Smooth muscle cell (in vitro differentiated cells): ENCODE results near the gene MARVELD2. TPM values are rescaled to one million over a fixed set of nuclear protein-coding genes. Genes with fewer than 3 reads are reported as not detected.

Source experiments
- DNase-seq: peaks from one replicate; lab custom pipeline; 2025; ENCODE audit not compliant: unreplicated experiment; lab: John Stamatoyannopoulos, UW
- H2AFZ ChIP-seq: fragments of 200-600 bp; sonication (generic); 2 replicates; pipeline ENCODE4 v1.6.0; 2016; ENCODE audit warnings: antibody characterized with exemption, low read depth, mild to moderate bottlenecking
- H3F3A ChIP-seq: fragments of 200-600 bp; sonication (generic); 2 replicates; pipeline ENCODE4 v1.6.0; 2017; ENCODE audit warnings: antibody characterized with exemption, low read depth
- H3K27ac ChIP-seq: fragments of 200-600 bp; sonication (generic); 2 replicates; pipeline ENCODE4 v1.5.1; 2016; ENCODE audit warnings: low read depth, mild to moderate bottlenecking
- H3K27me3 ChIP-seq: fragments of 200-600 bp; sonication (generic); 2 replicates; pipeline ENCODE4 v1.6.1; 2016; ENCODE audit warnings: low read depth, mild to moderate bottlenecking
- H3K36me3 ChIP-seq: fragments of 200-600 bp; sonication (generic); 2 replicates; pipeline ENCODE4 v1.5.1; 2016; ENCODE audit warnings: low read depth
- H3K4me1 ChIP-seq: fragments of 200-600 bp; sonication (generic); 2 replicates; pipeline ENCODE4 v1.5.1; 2016; ENCODE audit warnings: low read depth
- H3K4me2 ChIP-seq: fragments of 200-600 bp; sonication (generic); 2 replicates; pipeline ENCODE4 v1.6.0; 2016; ENCODE audit warnings: mild to moderate bottlenecking
- H3K4me3 ChIP-seq: fragments of 200-600 bp; sonication (generic); 2 replicates; pipeline ENCODE4 v1.5.1; 2016; ENCODE audit warnings: mild to moderate bottlenecking
- H3K79me2 ChIP-seq: fragments of 200-600 bp; sonication (generic); 2 replicates; pipeline ENCODE4 v1.6.0; 2016; ENCODE audit warnings: low read depth, mild to moderate bottlenecking
- H3K9ac ChIP-seq: fragments of 200-600 bp; sonication (generic); 2 replicates; pipeline ENCODE4 v1.6.0; 2016; ENCODE audit warnings: low read depth
- H3K9me3 ChIP-seq: fragments of 200-600 bp; sonication (generic); replicated peaks from 2 replicates; pipeline ENCODE4 v1.5.1; 2016; ENCODE audit warnings: low read depth
- H4K20me1 ChIP-seq: fragments of 200-600 bp; sonication (generic); 2 replicates; pipeline ENCODE4 v1.6.0; 2016; ENCODE audit warnings: low read depth
- CTCF ChIP-seq: fragments of 200-600 bp; sonication (generic); IDR thresholded peaks from 2 replicates; pipeline ENCODE4 v1.5.1; 2017; ENCODE audit warnings: borderline replicate concordance, mild to moderate bottlenecking, antibody characterized with exemption; ENCODE audit not compliant: insufficient read depth, poor library complexity, severe bottlenecking
- WGBS: methylation state at CpG from one replicate; pipeline ENCODE4 v1.1.7; 2016; ENCODE audit warnings: low lambda C conversion rate; 5-methylcytosine and 5-hydroxymethylcytosine counted together
- polyA plus RNA-seq: library from polyadenylated mRNA; unstranded; fragments of >200 nt; fragmentation: Nextera tagmentation; extraction: Ambion mirVana; gene quantifications from 2 replicates; pipeline ENCODE4 v1.2.1, GENCODE V29; 2016
- total RNA-seq: library from RNA; depleted of rRNA; stranded (reverse); fragments of >200 nt; gene quantifications from 2 replicates; pipeline ENCODE4 v1.2.3, GENCODE V29; 2014

Gene MARVELD2, protein sequence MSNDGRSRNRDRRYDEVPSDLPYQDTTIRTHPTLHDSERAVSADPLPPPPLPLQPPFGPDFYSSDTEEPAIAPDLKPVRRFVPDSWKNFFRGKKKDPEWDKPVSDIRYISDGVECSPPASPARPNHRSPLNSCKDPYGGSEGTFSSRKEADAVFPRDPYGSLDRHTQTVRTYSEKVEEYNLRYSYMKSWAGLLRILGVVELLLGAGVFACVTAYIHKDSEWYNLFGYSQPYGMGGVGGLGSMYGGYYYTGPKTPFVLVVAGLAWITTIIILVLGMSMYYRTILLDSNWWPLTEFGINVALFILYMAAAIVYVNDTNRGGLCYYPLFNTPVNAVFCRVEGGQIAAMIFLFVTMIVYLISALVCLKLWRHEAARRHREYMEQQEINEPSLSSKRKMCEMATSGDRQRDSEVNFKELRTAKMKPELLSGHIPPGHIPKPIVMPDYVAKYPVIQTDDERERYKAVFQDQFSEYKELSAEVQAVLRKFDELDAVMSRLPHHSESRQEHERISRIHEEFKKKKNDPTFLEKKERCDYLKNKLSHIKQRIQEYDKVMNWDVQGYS
- 6.1 and 8.3 TPM in 2 replicates for total RNA-seq
- 1.4 and 11.0 TPM in 2 replicates for polyA plus RNA-seq

GRCh38 chr5:69414885-69415583, at the start of gene MARVELD2:
Gene MARVELD2, plus strand, starts transcription at chr5:69415116. Its CDS starts 4,270 bp downstream, at chr5:69419386.
- 3% methylated on average over 59 of the region's 78 CpGs for WGBS
- H3K4me3 ChIP-seq: peak within 1 kb of the TSS; percentile 63
- H2AFZ ChIP-seq: peak within 1 kb of the TSS; percentile 68
- peak within 1 kb of the TSS; percentile 56 for H3K9ac ChIP-seq
- H3K4me1 ChIP-seq: peaks cover 8% of the 10 kb centered on the region
- H3F3A ChIP-seq: peaks cover 5% of the 10 kb centered on the region
- H4K20me1 ChIP-seq: no peaks in the 10 kb centered on the region
- peak within 1 kb of the TSS; percentile 18 for H3K27ac ChIP-seq
- peak; percentile 6 for DNase-seq
- no peaks in the 10 kb centered on the region for H3K9me3 ChIP-seq
- peak within 1 kb of the TSS; percentile 92 for H3K4me2 ChIP-seq
- H3K79me2 ChIP-seq: no peaks in the 10 kb centered on the region
- TF ChIP-seq CTCF: peak; percentile 15
- peaks cover 23% of the 10 kb centered on the region for H3K27me3 ChIP-seq
- H3K36me3 ChIP-seq: no peaks in the 10 kb centered on the region

DNA sequence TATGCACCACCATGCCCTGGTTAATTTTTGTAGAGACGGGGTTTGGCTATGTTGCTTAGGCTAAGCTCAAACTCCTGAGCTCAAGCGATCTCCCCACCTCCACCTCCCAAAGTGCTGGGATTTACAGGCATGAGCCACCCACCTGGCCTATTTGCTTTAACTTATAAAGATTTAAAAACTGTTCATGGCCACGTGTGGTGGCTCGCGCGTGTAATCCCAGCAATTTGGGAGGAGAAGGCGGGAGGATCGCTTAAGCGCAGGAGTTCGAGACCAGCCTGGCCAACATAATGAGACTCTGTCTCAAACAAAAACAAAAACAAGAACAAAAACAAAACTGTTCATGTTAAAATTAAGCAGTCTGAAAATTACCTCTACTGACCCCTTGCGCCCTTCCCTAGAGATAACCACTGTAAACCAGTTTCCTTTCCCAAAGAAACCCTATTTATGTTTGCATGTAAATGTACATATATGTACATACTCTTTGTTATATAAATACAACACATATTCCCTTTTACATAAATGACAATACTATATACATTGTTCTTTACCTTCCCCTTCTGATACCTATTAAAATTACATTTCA, 47.1 kb upstream of the MARVELD2 start:
- DNase-seq: no peak
- Histone ChIP-seq H3K9me3 (no peaks in the 10 kb centered on the region), H3K4me1 (peaks cover 22% of the 10 kb centered on the region), H3F3A (no peaks in the 10 kb centered on the region), H3K27me3 (no peaks in the 10 kb centered on the region), H2AFZ (no peak overlapping the region), H3K9ac (peak overlapping the region; percentile 99), H3K4me3 (peak overlapping the region; percentile 70), H3K27ac (peak overlapping the region; percentile 99), H3K36me3 (no peaks in the 10 kb centered on the region), H4K20me1 (peaks cover 46% of the 10 kb centered on the region), H3K4me2 (peak overlapping the region; percentile 92), H3K79me2 (peaks cover 89% of the 10 kb centered on the region)
- no peak for TF ChIP-seq CTCF
- 88% methylated on average over 11 of the region's 11 CpGs for WGBS

GRCh38 chr5:69368458-69369339, 46.2 kb upstream of the MARVELD2 start:
- Histone ChIP-seq H3K27me3 (no peaks in the 10 kb centered on the region), H3K36me3 (no peaks in the 10 kb centered on the region), H3K9ac (peak overlapping the region; percentile 99), H4K20me1 (peaks cover 37% of the 10 kb centered on the region), H3K4me3 (peak overlapping the region; percentile 70), H3K9me3 (no peaks in the 10 kb centered on the region), H2AFZ (peak overlapping the region; percentile 96), H3K79me2 (peaks cover 81% of the 10 kb centered on the region), H3K4me2 (peak overlapping the region; percentile 92), H3F3A (no peaks in the 10 kb centered on the region), H3K4me1 (peaks cover 22% of the 10 kb centered on the region), H3K27ac (peak overlapping the region; percentile 99)
- 3% methylated on average over 36 of the region's 39 CpGs for WGBS
- no peak for TF ChIP-seq CTCF
- no peak for DNase-seq
